ENCODE measurements around the gene ZDHHC14. TPM values are rescaled to one million over a fixed set of nuclear protein-coding genes. Genes with fewer than 3 reads are reported as not detected.

Gene ZDHHC14
- 10 to 100 TPM in 9 of 10 donors, 1 to 10 TPM in 1; 9.1 to 31.2 (median 16.3) TPM for total RNA-seq
- 1 to 10 TPM; 7.7 to 9.9 TPM for polyA plus RNA-seq
- long read RNA-seq, donor 1, full-length matches to known transcripts, result 11 of 29 reads
- long read RNA-seq, donor 1, partial matches to known transcripts, result 5 of 29 reads
- long read RNA-seq, donor 1, other reads (novel, unspliced or antisense), result 13 of 29 reads
- long read RNA-seq, donor 2, full-length matches to known transcripts, result 5 of 18 reads
- long read RNA-seq, donor 2, partial matches to known transcripts, result 6 of 18 reads
- long read RNA-seq, donor 2, other reads (novel, unspliced or antisense), result 7 of 18 reads
- long read RNA-seq, donor 3, partial matches to known transcripts, result 6 of 11 reads
- long read RNA-seq, donor 3, other reads (novel, unspliced or antisense), result 5 of 11 reads

- peak within 1 kb of the TSS; percentile 76 to 98 (median 96) for H3K27ac ChIP-seq
- peak; percentile 90 to 95 (median 93) for ATAC-seq
- no peaks in the 10 kb centered on the region for H3K27me3 ChIP-seq
- H3K36me3 ChIP-seq, result peaks cover 0 to 4% (median 0%) of the 10 kb centered on the region in 9 donors
- 0% methylated on average over 71 to 106 of the region's 106 CpGs for WGBS, 2 donors
- peak within 1 kb of the TSS; percentile 74 to 99 (median 95) for H3K4me3 ChIP-seq
- TF ChIP-seq CTCF (IDR thresholded peaks at IDR 0.05), result no peak
- H3K4me1 ChIP-seq, result peaks cover 0 to 31% (median 22%) of the 10 kb centered on the region in 9 donors
- peak; percentile 90 to 93 for DNase-seq
- intact Hi-C loops (cut with DNase I), result loop anchor here in 9 of 10 donors (2.0 to 10.0 kb wide), 11 partner anchors 51 to 286 kb away; partner anchors contain the start of gene TMEM242 (in 7 of the 9)
- H3K9me3 ChIP-seq, result no peaks in the 10 kb centered on the region
Observed at GRCh38 chr6:157380779-157381561, at the start of gene ZDHHC14. Gene ZDHHC14, plus strand, starts transcription at chr6:157381190.

GRCh38 chr6:157332813-157333212, 48.2 kb upstream of the ZDHHC14 start:
- Histone ChIP-seq H3K4me3 (no peak overlapping the region), H3K9me3 (no peaks in the 10 kb centered on the region), H3K36me3 (no peaks in the 10 kb centered on the region), H3K27ac (peak overlapping the region in 1 of 10 donors; percentile 90), H3K4me1 (peaks cover 0 to 32% (median 5%) of the 10 kb centered on the region in 9 donors), H3K27me3 (peaks cover 0 to 5% (median 0%) of the 10 kb centered on the region in 7 donors)
- WGBS, 2 donors, result 63 to 94% methylated on average over 7 of the region's 7 CpGs
- TF ChIP-seq CTCF (IDR thresholded peaks at IDR 0.05), result no peak
- ATAC-seq (no peak), DNase-seq (no peak)
- intact Hi-C loops (cut with DNase I), result no loop called here

DNA sequence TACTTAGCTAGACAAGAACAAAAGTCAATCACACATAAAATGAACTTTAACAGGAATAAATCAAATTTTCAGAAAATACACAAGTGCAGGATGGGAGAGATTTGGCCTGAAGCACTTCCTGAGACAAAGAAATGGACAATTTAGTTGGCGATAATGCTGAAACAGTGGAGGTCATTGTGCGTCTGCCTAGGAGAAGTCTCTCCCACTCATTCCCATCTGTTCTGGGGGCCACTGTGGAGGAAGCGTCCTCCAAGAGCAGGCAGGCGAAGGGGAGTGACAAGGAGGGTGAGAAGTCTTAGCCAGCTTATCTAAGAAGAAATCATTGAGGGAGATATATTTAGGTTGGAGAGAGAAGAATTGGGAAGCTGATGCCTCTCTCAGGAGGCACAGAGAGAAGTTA, 47.5 kb upstream of the ZDHHC14 start:
- Histone ChIP-seq H3K36me3 (no peaks in the 10 kb centered on the region), H3K4me3 (no peak overlapping the region), H3K27ac (no peak overlapping the region), H3K4me1 (peaks cover 0 to 25% (median 3%) of the 10 kb centered on the region in 9 donors), H3K9me3 (no peaks in the 10 kb centered on the region), H3K27me3 (peaks cover 0 to 5% (median 0%) of the 10 kb centered on the region in 7 donors)
- ATAC-seq (no peak), DNase-seq (no peak)
- 54 to 60% methylated on average over 4 of the region's 4 CpGs for WGBS, 2 donors
- intact Hi-C loops (cut with DNase I), result no loop called here
- no peak for TF ChIP-seq CTCF (IDR thresholded peaks at IDR 0.05)

DNA sequence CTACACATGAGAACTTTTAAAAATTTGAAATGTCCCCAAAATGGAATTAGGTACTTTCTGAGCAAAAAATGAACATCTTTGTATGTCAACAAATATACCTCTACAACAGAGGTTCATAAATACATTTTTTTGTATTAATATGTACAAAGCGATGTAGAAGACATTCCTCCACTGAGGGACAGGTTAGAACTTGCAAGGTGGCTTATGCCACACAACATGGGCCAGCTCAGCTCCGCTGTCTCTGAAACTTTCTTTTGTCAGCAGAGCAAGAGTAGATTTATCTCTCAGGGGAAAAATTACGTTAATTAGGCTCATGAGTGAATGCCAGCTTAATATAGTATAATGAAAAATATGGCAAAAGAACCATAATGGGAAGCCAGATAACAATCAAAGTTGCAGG, 47.0 kb upstream of the ZDHHC14 start:
- H3K9me3 ChIP-seq, result no peaks in the 10 kb centered on the region
- no peak for TF ChIP-seq CTCF (IDR thresholded peaks at IDR 0.05)
- no peak overlapping the region for H3K27ac ChIP-seq
- ATAC-seq, result no peak
- peaks cover 0 to 5% (median 0%) of the 10 kb centered on the region in 7 donors for H3K27me3 ChIP-seq
- H3K4me3 ChIP-seq, result no peak overlapping the region
- no peak for DNase-seq
- intact Hi-C loops (cut with DNase I), result no loop called here
- peaks cover 0 to 24% (median under 1%) of the 10 kb centered on the region in 9 donors for H3K4me1 ChIP-seq
- WGBS, 2 donors, result 79 to 85% methylated on average over 3 of the region's 3 CpGs
- H3K36me3 ChIP-seq, result no peaks in the 10 kb centered on the region

Measured in heart right ventricle (tissue), 16 donors.